Left renal cortex interstitium (tissue), 4 donors: ENCODE data around the gene LAMB1. TPM values are rescaled to one million over a fixed set of nuclear protein-coding genes. Genes with fewer than 3 reads are reported as not detected.

ENCODE experiments used
- DNase-seq, 4 donors: peaks; one replicate each; pipeline ENCODE4 v3.0.0-alpha.2; 2013; ENCODE audit warnings: low read depth in 4 of 4, low spot score in 2 of 4, missing footprints in 1 of 4
- polyA plus RNA-seq, 4 donors: library from polyadenylated mRNA; unstranded; fragments of 120-200 nt; gene quantifications; one replicate each; pipeline ENCODE4 v1.2.1, GENCODE V29; 2013; ENCODE audit not compliant: insufficient read length in 4 of 4

LAMB1 gene
- polyA plus RNA-seq, 4 donors = 522 to 887 (median 667) TPM

DNA sequence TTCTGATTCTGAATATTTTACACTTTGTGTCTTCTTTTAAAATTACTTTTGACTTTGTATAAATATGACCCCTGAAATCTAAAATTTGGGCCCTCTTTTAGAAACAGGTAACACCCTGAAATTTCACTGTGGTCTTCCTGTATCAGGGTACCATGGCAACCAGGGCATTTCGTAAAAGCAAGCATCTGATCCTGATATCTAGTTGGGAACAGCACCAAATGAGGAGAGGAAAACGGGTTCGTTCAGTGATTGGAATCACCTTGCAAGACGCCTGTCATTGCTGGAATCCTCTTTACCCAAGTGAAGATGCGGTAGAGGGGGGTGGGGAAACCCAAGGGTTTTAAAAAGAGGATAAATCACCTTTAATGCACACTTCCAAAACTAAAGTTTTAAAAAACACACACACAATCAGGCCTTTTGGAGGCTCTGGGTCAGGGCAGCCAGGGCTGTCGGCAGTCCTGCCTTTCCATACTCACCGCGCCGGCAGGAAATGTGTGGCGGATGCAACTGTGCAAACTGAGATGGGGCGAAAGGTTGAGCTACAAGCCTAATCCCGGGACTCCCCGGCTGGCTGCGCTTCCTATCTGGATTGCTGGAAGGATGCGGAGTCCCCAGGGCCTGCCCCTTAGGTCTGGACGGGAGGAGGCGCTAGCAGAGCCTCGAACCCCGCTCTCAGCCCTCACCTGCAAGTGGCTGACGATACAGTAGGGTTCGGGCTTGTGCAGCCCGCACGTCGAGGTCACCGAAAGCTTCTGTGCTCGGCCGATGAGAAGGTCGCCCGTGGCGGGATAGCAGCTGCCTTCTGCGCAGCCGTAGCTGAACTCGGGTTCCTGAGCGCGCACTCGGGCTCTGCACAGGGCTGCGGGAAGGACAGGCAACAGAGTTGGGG is 1.8 kb downstream of the LAMB1 start:
- no peak for DNase-seq

DNA sequence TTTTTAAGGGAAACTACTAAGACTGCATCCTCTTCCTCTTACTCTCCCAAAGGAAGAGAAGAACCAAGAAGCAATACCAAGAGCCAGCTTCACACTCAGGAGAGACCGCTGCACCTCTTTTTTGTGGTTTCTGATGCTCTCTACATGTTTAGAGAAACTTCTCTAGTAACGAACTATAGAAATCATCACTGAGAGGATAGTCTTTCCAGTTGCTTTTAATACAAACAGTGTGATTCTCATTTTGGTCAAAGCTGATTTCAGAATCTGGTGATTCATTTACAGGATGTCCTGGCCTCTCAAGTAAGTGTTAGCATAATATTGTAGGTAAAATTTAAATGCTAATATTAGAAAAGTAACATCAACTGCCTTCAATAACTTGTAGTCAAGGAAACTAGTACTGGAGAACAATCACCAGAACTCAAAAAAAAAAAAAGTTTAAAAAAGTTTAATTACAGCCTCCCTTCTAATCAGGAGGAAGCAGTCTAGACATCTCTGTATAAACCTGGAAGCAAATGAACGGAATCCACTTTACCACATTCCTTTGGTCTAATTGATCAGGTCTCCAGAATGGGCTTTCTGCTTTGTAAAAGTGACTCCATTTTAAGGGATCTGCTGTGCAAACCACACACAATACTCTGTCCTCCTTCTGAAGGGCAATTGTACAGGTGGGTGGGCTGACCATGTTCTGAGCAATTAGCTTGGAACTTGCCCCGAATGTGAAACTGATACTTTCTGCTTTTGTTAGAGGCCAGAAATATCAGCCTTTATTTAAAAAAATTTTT is 3.0 kb downstream of the LAMB1 start:
- DNase-seq = no peak

DNA sequence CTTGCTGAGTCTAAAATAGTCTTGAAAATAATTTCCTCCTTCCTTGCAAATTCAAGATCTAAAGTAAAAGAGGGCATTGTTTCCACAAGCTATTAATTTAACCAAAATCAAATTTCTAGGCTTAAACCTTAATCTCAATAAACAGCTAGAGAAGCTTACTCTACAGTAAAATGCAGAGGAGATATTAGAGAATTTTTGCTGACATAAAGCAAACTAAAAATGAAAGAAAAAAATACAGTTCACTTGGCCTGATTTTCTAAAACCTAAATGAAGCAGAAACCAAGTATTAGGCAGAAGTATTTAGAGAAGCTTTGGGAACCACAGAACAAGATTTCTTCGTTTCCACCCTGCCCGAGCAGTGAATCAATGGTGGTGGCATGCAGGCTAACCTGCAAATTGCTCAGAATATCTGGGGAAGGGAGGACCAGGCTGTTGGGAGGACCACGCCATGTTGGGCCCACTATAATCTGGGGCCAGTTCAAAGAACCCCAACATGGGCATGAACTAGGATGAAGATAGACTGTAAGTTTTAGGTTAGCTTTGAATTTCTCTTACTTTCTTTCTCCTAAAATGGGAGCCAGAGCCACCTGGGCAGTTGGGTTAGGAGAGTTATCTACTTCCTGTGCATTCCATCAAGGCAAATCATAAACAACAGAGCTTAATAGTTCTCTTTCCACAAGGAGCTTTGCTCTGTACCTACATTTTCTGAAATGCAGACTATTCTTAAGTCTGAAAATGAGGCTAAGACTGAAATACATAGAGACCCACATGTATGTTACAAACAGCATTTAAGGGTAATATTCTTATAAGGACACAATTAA is 4.1 kb downstream of the LAMB1 start:
- DNase-seq = no peak

GRCh38 chr7:107998150-107998549 is 4.8 kb downstream of the LAMB1 start:
- no peak for DNase-seq

GRCh38 chr7:107996072-107996882 is 6.7 kb downstream of the LAMB1 start:
- no peak for DNase-seq

GRCh38 chr7:107995184-107996071 is 7.5 kb downstream of the LAMB1 start:
- DNase-seq = no peak

- DNase-seq = no peak
Measured at GRCh38 chr7:107994421-107995030, 8.4 kb downstream of the LAMB1 start.

- DNase-seq = no peak
Measured at GRCh38 chr7:107993891-107994291, 9.1 kb downstream of the LAMB1 start.

DNA sequence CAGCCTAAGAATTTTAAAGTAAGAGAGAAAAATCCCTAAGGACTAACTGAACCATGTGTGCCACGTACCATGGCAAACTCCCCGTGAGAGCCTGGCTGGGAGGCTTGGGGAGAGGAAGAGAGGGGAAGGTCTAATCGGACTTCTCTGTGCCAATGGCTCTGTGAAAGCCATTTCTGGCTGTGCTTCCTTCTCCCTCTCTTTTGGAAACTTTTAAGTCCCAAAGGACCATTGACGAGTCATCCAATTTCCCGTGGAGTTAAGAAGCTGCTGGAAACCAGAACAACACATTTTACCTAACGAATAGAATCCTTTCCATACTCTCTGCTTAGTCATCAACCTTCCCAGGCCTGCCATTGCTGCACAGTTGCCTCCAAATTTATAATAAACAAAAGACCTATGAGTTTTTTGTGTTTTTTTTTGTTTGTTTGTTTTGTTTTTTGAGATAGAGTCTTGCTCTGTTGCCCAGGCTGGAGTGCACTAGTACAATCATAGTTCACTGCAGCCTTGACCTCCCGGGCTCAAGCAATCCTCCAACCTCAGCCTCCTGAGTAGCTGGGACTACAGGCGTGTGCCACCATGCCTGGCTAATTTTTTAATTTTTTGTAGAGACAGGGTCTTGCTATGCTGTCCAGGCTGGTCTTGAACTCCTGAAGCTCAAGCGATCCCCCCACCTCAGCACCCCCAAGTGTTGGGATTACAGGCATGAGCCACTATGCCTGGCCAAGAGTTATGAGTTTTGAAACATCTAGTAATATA is 13.2 kb downstream of the LAMB1 start:
- no peak for DNase-seq

- DNase-seq = no peak
Measured at GRCh38 chr7:107982918-107983389, 20.0 kb downstream of the LAMB1 start.

DNA sequence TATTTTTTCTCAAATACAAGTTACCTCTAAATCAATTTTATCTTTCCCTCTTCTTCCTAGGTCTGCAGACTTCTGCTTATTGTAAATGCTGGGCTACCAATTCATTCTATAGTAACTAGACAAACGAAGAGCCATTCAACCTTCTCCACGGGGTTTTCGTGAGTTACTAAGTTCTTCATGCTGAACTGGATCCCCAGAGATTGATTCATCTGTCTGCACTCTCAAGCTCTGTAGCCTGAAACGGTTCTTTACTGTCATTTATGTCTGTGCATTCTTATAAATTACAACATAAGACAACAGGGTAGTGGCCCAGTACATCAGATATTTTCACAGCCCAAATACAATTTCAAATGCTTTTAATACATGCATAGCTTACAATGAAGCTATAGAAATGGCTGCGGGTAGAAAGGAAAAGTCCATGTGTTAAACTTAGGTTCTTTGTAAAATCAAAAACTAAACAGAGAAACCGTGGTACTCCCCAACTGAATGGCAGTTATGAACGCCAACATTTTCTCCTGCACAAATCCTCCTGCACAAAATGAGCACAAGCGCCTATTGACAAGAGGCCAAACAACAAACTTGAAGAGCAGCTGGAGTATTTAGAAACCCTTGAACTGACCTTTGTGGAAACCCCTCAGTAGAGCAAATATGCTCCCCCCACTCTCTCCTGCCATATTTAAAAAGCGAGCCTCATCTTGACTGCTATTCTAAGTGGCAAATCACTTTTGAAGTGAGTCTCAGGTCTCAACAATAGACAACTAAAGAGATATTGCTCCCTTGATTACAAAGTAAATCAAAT is 20.7 kb downstream of the LAMB1 start:
- DNase-seq = no peak

- DNase-seq = no peak
Measured at GRCh38 chr7:107981466-107981865, 21.5 kb downstream of the LAMB1 start.

GRCh38 chr7:107980671-107981190 is 22.2 kb downstream of the LAMB1 start:
- DNase-seq = no peak

DNA sequence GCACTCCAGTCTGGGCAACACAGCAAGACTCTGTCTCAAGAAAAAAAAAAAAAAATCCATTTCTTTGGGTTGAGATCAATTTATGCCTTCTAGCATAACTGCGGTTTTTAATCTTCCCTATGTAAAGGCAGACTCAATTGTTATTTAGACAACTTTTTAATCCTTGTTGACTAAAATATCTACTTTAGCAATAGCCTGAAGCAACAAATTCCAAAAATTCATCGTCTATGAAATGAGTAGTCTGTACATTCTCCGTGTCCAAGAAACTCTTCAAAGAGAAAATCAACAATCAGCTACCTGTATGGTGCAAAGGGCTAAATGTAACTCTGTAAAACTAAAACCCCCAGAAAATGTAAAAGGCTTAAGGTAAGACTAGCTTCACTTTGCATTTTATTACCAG is 22.8 kb downstream of the LAMB1 start:
- DNase-seq = no peak

DNA sequence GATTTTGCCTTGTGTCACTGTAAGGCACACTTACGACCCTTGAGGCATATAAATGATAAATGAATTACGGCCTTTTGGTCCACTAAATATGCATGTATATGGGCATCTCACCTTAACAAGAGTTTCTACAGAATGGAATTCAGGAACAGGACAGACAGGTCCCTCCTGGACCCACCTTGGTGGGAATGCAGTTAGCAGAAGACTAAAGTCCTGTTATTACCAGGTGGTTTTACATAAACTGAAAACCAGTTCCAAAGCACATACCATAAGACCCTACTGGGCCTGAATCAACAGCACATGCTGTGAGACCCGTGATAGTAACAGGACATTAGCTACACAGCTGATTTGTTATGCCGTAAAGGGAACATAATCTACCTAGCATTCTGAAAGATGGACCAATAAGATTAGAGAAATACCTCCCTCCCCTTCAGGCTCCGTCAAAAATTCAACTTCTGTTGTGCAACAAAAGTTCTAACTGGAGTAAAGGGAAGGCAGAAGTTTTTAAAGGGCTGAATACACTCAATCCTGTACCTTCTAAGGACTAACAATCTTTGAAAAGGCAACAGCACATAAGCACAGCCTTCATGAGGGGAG is 24.0 kb downstream of the LAMB1 start:
- DNase-seq = no peak

DNA sequence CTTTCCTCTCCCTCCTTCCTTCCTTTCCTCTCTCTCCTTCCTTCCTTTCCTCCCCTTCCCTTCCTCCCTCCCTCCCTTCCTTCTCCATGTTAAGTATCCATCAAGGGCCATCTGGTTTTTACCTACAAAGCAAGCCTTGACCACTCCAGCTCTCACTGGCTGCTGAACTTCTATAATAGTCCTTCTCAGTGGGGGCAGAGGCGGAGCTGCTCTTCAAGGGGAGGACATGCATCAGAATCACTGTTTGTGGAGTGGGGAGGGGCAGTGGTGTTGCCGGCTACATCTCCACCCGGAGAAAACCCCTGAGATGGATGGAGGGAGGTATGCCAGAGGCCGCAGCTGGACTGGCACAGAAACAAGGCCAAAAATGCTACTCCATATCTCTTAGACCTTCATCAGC is 25.9 kb downstream of the LAMB1 start:
- no peak for DNase-seq
